IMR-90 (cell line): Measurements from ENCODE around the gene ASS1. TPM values are rescaled to one million over a fixed set of nuclear protein-coding genes. Genes with fewer than 3 reads are reported as not detected.

Experiments used
- ATAC-seq: fragments of 200-7000 bp; cut with Tn5 transposase; 2 replicates; pipeline ENCODE4 v1.9.1; 2020; ENCODE audit warnings: low read depth, mild to moderate bottlenecking, moderate library complexity
- BruUV-seq: library from RNA; stranded (reverse); fragments of 400-500 nt; replicated peaks from 2 replicates; lab custom pipeline; 2021; lab: Mats Ljungman, UMichigan
- CTCF ChIA-PET: fragments of 300-600 bp; formaldehyde crosslinking; extraction: SDS; loops from one replicate; lab custom pipeline; 2021; ENCODE audit warnings: antibody characterized with exemption; lab: Yijun Ruan, JAX
- POLR2A ChIA-PET: fragments of 300-600 bp; sonication (Branson Sonifier 250); formaldehyde crosslinking; loops from one replicate; lab custom pipeline; 2022; ENCODE audit warnings: antibody characterized with exemption; ENCODE audit not compliant: unreplicated experiment; lab: Charles Lee
- DNase-seq: peaks from one replicate; pipeline ENCODE4 v3.0.0; 2013
- H2AFZ ChIP-seq: replicated peaks from 2 replicates; pipeline ENCODE3; 2013; ENCODE audit warnings: low read length, mild to moderate bottlenecking; ENCODE audit not compliant: poor library complexity
- H2AK5ac ChIP-seq: 2 replicates; pipeline ENCODE4 v1.6.1; 2013; ENCODE audit warnings: low read depth, low read length, inconsistent platforms
- H2AK9ac ChIP-seq: replicated peaks from 2 replicates; pipeline ENCODE3; 2013; ENCODE audit warnings: mild to moderate bottlenecking, low read depth, low read length, moderate library complexity; ENCODE audit not compliant: poor library complexity
- H2BK120ac ChIP-seq: 2 replicates; pipeline ENCODE4 v1.6.1; 2013; ENCODE audit warnings: low read depth, low read length, inconsistent platforms
- H2BK15ac ChIP-seq: 3 replicates; pipeline ENCODE4 v1.6.1; 2013; ENCODE audit warnings: low read depth, low read length, inconsistent platforms
- H2BK20ac ChIP-seq: 2 replicates; pipeline ENCODE4 v1.6.1; 2013; ENCODE audit warnings: low read depth, mild to moderate bottlenecking, inconsistent platforms, low read length, moderate library complexity
- H2BK5ac ChIP-seq: 2 replicates; pipeline ENCODE4 v1.6.1; 2013; ENCODE audit warnings: mild to moderate bottlenecking, low read depth, low read length, inconsistent platforms; ENCODE audit not compliant: poor library complexity, severe bottlenecking
- H3K14ac ChIP-seq: replicated peaks from 2 replicates; pipeline ENCODE4 v1.6.1; 2013; ENCODE audit warnings: low read depth, low read length, inconsistent platforms
- H3K18ac ChIP-seq: 2 replicates; pipeline ENCODE4 v1.6.1; 2013; ENCODE audit warnings: low read depth, low read length, control low read depth
- H3K23ac ChIP-seq: 2 replicates; pipeline ENCODE4 v1.6.1; 2013; ENCODE audit warnings: low read depth, low read length, inconsistent platforms
- H3K27ac ChIP-seq: 2 replicates; pipeline ENCODE4 v1.5.1; 2013; ENCODE audit warnings: mild to moderate bottlenecking, control low read depth, low read length; ENCODE audit not compliant: insufficient read depth
- H3K27me3 ChIP-seq: 2 replicates; pipeline ENCODE4 v1.6.1; 2013; ENCODE audit warnings: low read length; ENCODE audit not compliant: control insufficient read depth, insufficient read depth
- H3K36me3 ChIP-seq: 2 replicates; pipeline ENCODE4 v1.6.1; 2013; ENCODE audit warnings: low read length, mixed read lengths; ENCODE audit not compliant: control insufficient read depth, insufficient read depth
- H3K4ac ChIP-seq: 2 replicates; pipeline ENCODE4 v1.6.1; 2013; ENCODE audit warnings: low read depth, low read length, inconsistent platforms
- H3K4me1 ChIP-seq: 2 replicates; pipeline ENCODE4 v1.6.1; 2013; ENCODE audit warnings: low read length, mixed read lengths; ENCODE audit not compliant: control insufficient read depth, insufficient read depth
- H3K4me2 ChIP-seq: 2 replicates; pipeline ENCODE4 v1.6.1; 2013; ENCODE audit warnings: low read depth, mild to moderate bottlenecking, control low read depth, low read length, moderate library complexity
- H3K4me3 ChIP-seq: 2 replicates; pipeline ENCODE4 v1.5.1; 2013; ENCODE audit warnings: low read depth, mild to moderate bottlenecking, control low read depth, low read length, moderate library complexity; ENCODE audit not compliant: insufficient read depth
- H3K56ac ChIP-seq: 2 replicates; pipeline ENCODE4 v1.6.1; 2013; ENCODE audit warnings: low read length, inconsistent platforms; ENCODE audit not compliant: insufficient read depth; ENCODE audit errors: extremely low read depth
- H3K79me1 ChIP-seq, 2 experiments: 2 replicates each; pipeline ENCODE4 v1.6.1; 2013; ENCODE audit warnings: low read length in 2 of 2, inconsistent platforms in 1 of 2, low read depth in 1 of 2
- H3K9ac ChIP-seq: 2 replicates; pipeline ENCODE4 v1.6.1; 2013; ENCODE audit warnings: low read depth, low read length, control low read depth
- H3K9me1 ChIP-seq: 2 replicates; pipeline ENCODE4 v1.6.1; 2013; ENCODE audit warnings: low read length, inconsistent platforms; ENCODE audit not compliant: insufficient read depth
- H3K9me3 ChIP-seq: 2 replicates; pipeline ENCODE4 v1.6.1; 2013; ENCODE audit warnings: low read length; ENCODE audit not compliant: control insufficient read depth, insufficient read depth
- H4K20me1 ChIP-seq: 2 replicates; pipeline ENCODE4 v1.6.1; 2013; ENCODE audit warnings: low read length, inconsistent platforms; ENCODE audit not compliant: insufficient read depth
- H4K5ac ChIP-seq: 2 replicates; pipeline ENCODE4 v1.6.1; 2013; ENCODE audit warnings: mild to moderate bottlenecking, low read depth, low read length, control low read depth
- H4K8ac ChIP-seq, 2 experiments: 2 replicates each; pipeline ENCODE4 v1.6.1; 2013; ENCODE audit warnings: low read depth in 2 of 2, low read length in 2 of 2, control low read depth in 1 of 2, inconsistent platforms in 1 of 2
- H4K91ac ChIP-seq: 2 replicates; pipeline ENCODE4 v1.6.1; 2013; ENCODE audit warnings: low read depth, low read length, inconsistent platforms; ENCODE audit not compliant: insufficient read depth
- BHLHE40 ChIP-seq: fragments of 150-350 bp; IDR thresholded peaks from 2 replicates; pipeline ENCODE4 v1.6.1; 2016; ENCODE audit warnings: mild to moderate bottlenecking, low read depth, low read length
- CEBPB ChIP-seq: IDR thresholded peaks from 2 replicates; pipeline ENCODE4 v1.6.1; 2012; ENCODE audit warnings: low read depth, low read length, improper control_type of control experiment
- CHD1 ChIP-seq: IDR thresholded peaks from 2 replicates; pipeline ENCODE4 v1.6.1; 2012; ENCODE audit warnings: low read depth, low read length, improper control_type of control experiment
- CTCF ChIP-seq: conservative IDR thresholded peaks from 2 replicates; pipeline ENCODE4 v1.5.1; 2012; ENCODE audit warnings: mild to moderate bottlenecking, low read depth, low read length, improper control_type of control experiment
- ELK1 ChIP-seq: fragments of 150-350 bp; IDR thresholded peaks from 2 replicates; pipeline ENCODE4 v1.6.1; 2016; ENCODE audit warnings: low read depth, mild to moderate bottlenecking, low read length, moderate library complexity, borderline replicate concordance
- FOS ChIP-seq: fragments of 150-350 bp; IDR thresholded peaks from 2 replicates; pipeline ENCODE4 v1.6.1; 2016; ENCODE audit warnings: low read depth, low read length
- MAFK ChIP-seq: IDR thresholded peaks from 2 replicates; pipeline ENCODE4 v1.6.1; 2012; ENCODE audit warnings: low read depth, low read length, improper control_type of control experiment
- MAZ ChIP-seq: IDR thresholded peaks from 2 replicates; pipeline ENCODE4 v1.6.1; 2012; ENCODE audit warnings: low read depth, mild to moderate bottlenecking, low read length, improper control_type of control experiment, moderate library complexity, borderline replicate concordance
- MXI1 ChIP-seq: IDR thresholded peaks from 2 replicates; pipeline ENCODE4 v1.6.1; 2012; ENCODE audit warnings: low read depth, mild to moderate bottlenecking, low read length, moderate library complexity, borderline replicate concordance
- NFE2L2 ChIP-seq: fragments of 150-350 bp; IDR thresholded peaks from 2 replicates; pipeline ENCODE4 v1.6.1; 2016; ENCODE audit warnings: low read depth, mild to moderate bottlenecking, low read length
- POLR2A ChIP-seq: IDR thresholded peaks from 2 replicates; pipeline ENCODE4 v1.6.1; 2012; ENCODE audit warnings: mild to moderate bottlenecking, low read depth, low read length
- RAD21 ChIP-seq: IDR thresholded peaks from 2 replicates; pipeline ENCODE4 v1.6.1; 2012; ENCODE audit warnings: low read length, improper control_type of control experiment
- RCOR1 ChIP-seq: IDR thresholded peaks from 2 replicates; pipeline ENCODE4 v1.6.1; 2012; ENCODE audit warnings: mild to moderate bottlenecking, low read length, improper control_type of control experiment; ENCODE audit not compliant: insufficient replicate concordance
- RFX5 ChIP-seq: IDR thresholded peaks from 2 replicates; pipeline ENCODE4 v1.8.0; 2012; ENCODE audit warnings: low read depth, mild to moderate bottlenecking, low read length, moderate library complexity
- SMC3 ChIP-seq: fragments of 150-350 bp; IDR thresholded peaks from 2 replicates; pipeline ENCODE4 v1.6.1; 2016; ENCODE audit warnings: low read depth, mild to moderate bottlenecking, antibody characterized with exemption, low read length, moderate library complexity
- USF2 ChIP-seq: fragments of 150-350 bp; IDR thresholded peaks from 2 replicates; pipeline ENCODE4 v1.6.1; 2017; ENCODE audit warnings: mild to moderate bottlenecking, antibody characterized with exemption, low read length, low read depth
- whole genome bisulfite sequencing, 2 experiments: methylation state at CpG; one replicate each; pipeline versions ENCODE4 v1.1.5 to v1.1.7; 2013; ENCODE audit warnings: missing lambda C conversion rate in 2 of 2; ENCODE audit not compliant: insufficient read length in 1 of 2; ENCODE audit errors: extremely low coverage in 2 of 2; 5-methylcytosine and 5-hydroxymethylcytosine counted together
- dilution Hi-C: fragments of 300-500 bp; cut with HindIII; formaldehyde crosslinking; loops from one replicate; pipeline ENCODE4 v1.14.3; 2018; ENCODE audit warnings: low sequenced_read_pairs; ENCODE audit not compliant: unreplicated experiment
- in situ Hi-C: fragments of 300-500 bp; cut with MboI; formaldehyde crosslinking; loops from 3 replicates; pipeline ENCODE4 v1.14.3; 2019; ENCODE audit warnings: low sequenced_read_pairs, inconsistent platforms, mixed read lengths
- intact Hi-C: fragments of 100-400 bp; cut with micrococcal nuclease; formaldehyde crosslinking; loops from 2 replicates; pipeline ENCODE4 v1.10.0; 2022
- polyA plus RNA-seq, 3 experiments: library from polyadenylated mRNA; depleted of rRNA; stranded (reverse); fragments of >200 nt; gene quantifications; 2 replicates each; pipeline ENCODE4 v1.2.3, GENCODE V29; 2012; ENCODE audit warnings: low replicate concordance in 1 of 3
- total RNA-seq: library from RNA; depleted of rRNA; stranded (reverse); fragments of >200 nt; gene quantifications from 2 replicates; pipeline ENCODE4 v1.2.3, GENCODE V29; 2012

Gene ASS1
- total and polyA plus RNA-seq, 2 of the 4 experiments (the other 2 are of a cell fraction) = 39.6 to 41.9 TPM

GRCh38 chr9:130541533-130541932, 96.8 kb downstream of the ASS1 start:
- ATAC-seq = no peak
- no CpG with 5 or more reads among the region's 2 CpGs for WGBS, 2 experiments
- dilution Hi-C loops = no loop called here

More at GRCh38 chr9:130541533-130541932, 96.8 kb downstream of the ASS1 start:
- no peak overlapping the region for H2BK20ac ChIP-seq
- H3K18ac ChIP-seq = no peak overlapping the region
- no peak overlapping the region for H2BK120ac ChIP-seq
- H4K5ac ChIP-seq = no peak overlapping the region
- no peak overlapping the region for H4K8ac ChIP-seq
- no peaks in the 10 kb centered on the region for H3K9me3 ChIP-seq
- H3K4me3 ChIP-seq = no peak overlapping the region
- ChIA-PET CTCF (interaction anchor here (1.1 kb wide), 1 partner anchor 11 kb away, joined by 3 read pairs; no protein-coding TSS in a partner anchor), POLR2A (interaction anchor here (0.5 kb wide), 1 partner anchor 124 kb away, joined by 3 read pairs; no protein-coding TSS in a partner anchor)
- H3K56ac ChIP-seq = no peak overlapping the region
- H2BK15ac ChIP-seq = no peak overlapping the region
- H4K91ac ChIP-seq = no peak overlapping the region
- no peak overlapping the region for H3K4me2 ChIP-seq
- H3K9ac ChIP-seq = no peak overlapping the region
- H3K4ac ChIP-seq = no peak overlapping the region
- no peaks in the 10 kb centered on the region for H3K36me3 ChIP-seq
- H3K27ac ChIP-seq = no peak overlapping the region
- H3K9me1 ChIP-seq = no peaks in the 10 kb centered on the region; the same call in 1 of the 2 replicates
- no peaks in the 10 kb centered on the region for H4K20me1 ChIP-seq
- in situ Hi-C loops = no loop called here
- intact Hi-C loops = no loop called here
- no peak overlapping the region for H2AK5ac ChIP-seq
- no peak overlapping the region for H2AFZ ChIP-seq
- no peaks in the 10 kb centered on the region for H3K4me1 ChIP-seq
- no peak overlapping the region for H2BK5ac ChIP-seq
- TF ChIP-seq CHD1 (no peak), ELK1 (no peak), MAZ (no peak), RFX5 (no peak), USF2 (no peak), POLR2A (no peak), NFE2L2 (no peak), RAD21 (no peak), CTCF (no peak), SMC3 (no peak), MAFK (no peak), MXI1 (no peak), BHLHE40 (no peak), FOS (no peak), CEBPB (no peak), RCOR1 (no peak)
- DNase-seq = no peak
- H3K14ac ChIP-seq = no peak overlapping the region
- BruUV-seq = no TSS peak
- H3K79me1 ChIP-seq = no peaks in the 10 kb centered on the region
- peaks cover 63% of the 10 kb centered on the region for H3K27me3 ChIP-seq
- H2AK9ac ChIP-seq = no peak overlapping the region
- H3K23ac ChIP-seq = no peak overlapping the region
